Left kidney (tissue), 8 donors: ENCODE measurements around the gene GPR157. TPM values are rescaled to one million over a fixed set of nuclear protein-coding genes. Genes with fewer than 3 reads are reported as not detected.
"Not testable (repeated sequence)": the region's sequence is repeated elsewhere in the genome, so short reads cannot be mapped to it uniquely, and the experiment has no call there.

Source experiments
- DNase-seq: peaks from one replicate; pipeline ENCODE4 v3.0.0-alpha.2; 2013
- long read RNA-seq, 8 donors: transcript quantifications; one replicate each; lab custom pipeline, GENCODE V29; 2026
- polyA plus RNA-seq: library from polyadenylated mRNA; unstranded; fragments of 120-200 nt; gene quantifications from one replicate; pipeline ENCODE4 v1.2.1, GENCODE V29; 2013; ENCODE audit not compliant: insufficient read length

Gene GPR157, protein sequence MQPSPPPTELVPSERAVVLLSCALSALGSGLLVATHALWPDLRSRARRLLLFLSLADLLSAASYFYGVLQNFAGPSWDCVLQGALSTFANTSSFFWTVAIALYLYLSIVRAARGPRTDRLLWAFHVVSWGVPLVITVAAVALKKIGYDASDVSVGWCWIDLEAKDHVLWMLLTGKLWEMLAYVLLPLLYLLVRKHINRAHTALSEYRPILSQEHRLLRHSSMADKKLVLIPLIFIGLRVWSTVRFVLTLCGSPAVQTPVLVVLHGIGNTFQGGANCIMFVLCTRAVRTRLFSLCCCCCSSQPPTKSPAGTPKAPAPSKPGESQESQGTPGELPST
- polyA plus RNA-seq = 1.4 TPM
- long read RNA-seq, donor 1, partial matches to known transcripts = 0 of 1 reads
- long read RNA-seq, donor 1, other reads (novel, unspliced or antisense) = 0 of 1 reads
- long read RNA-seq, donor 2 = 0 reads
- long read RNA-seq, donor 3 = 0 reads
- long read RNA-seq, donor 4 = 0 reads
- long read RNA-seq, donor 5 = 0 reads
- long read RNA-seq, donor 6, partial matches to known transcripts = 0 of 1 reads
- long read RNA-seq, donor 6, other reads (novel, unspliced or antisense) = 0 of 1 reads
- long read RNA-seq, donor 7 = 0 reads
- long read RNA-seq, donor 8 = 0 reads

DNA sequence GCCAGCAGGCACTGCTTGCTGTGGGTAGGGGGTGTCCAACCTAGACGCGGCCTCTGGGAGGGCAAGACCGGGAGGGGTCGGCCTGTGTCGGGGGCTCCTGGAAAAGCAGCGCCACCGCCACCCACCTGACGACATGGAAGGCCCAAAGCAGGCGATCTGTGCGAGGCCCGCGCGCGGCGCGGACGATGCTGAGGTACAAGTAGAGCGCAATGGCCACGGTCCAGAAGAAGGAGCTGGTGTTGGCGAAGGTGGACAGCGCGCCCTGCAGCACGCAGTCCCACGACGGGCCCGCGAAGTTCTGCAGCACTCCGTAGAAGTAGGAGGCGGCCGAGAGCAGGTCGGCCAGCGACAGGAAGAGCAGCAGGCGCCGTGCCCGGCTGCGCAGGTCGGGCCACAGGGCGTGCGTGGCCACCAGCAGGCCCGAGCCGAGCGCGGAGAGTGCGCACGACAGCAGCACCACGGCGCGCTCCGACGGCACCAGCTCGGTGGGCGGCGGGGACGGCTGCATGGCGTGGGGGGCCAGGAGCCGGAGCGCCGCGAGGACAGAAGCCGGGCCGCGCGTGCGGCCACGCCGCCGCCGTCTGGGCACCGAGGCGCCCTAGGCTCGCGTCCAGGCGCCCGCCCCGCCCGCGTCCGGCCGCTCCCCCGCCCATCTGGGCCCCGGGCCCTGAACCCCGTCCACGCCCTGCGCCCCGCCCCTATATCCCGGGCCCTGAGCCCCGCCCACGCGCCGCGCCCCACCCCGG, at the start of gene GPR157:
Gene GPR157 (minus strand): TSS at position 583 of the 746 bp plus-strand sequence. CDS start 75 bp downstream, at position 508.
- no peak for DNase-seq

DNA sequence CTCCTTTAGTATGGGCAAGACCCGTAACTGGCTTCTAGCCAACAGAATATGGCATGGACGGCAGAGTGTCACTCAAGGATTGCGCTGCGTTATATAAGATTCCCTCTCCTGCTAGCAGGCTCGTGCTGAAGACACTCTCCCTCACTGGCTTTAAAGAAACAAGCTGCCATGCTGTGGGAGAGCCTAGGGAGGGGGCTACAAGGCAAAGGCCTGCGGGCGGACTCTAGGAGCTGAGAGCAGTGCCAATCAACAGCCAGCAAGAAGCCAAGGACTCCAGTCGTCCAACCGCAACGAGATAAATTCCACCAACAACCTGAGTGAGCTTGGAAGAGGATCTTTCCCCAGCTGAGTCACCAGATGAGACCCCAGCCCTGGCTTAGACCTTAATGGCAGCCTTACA, 45.9 kb upstream of the GPR157 start:
- no peak for DNase-seq

DNA sequence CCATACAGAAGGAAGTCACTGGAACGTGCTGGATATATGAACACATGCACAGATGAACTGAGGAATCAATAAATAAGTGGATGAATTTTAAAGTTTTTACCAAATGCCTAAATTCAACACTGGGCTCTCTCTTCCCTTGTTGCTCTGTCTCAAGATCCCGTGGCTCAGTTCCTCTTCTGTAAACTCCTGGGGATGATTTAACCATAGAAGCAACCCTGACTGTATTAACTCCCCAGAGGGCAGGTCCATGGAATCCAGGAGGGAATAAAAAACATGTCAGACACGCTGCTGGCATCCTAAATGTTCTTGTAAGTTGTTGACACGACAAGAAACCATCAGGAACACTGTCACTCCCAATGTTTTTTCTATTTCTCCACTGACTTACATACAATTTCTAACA, 45.3 kb upstream of the GPR157 start:
- DNase-seq = no peak

DNA sequence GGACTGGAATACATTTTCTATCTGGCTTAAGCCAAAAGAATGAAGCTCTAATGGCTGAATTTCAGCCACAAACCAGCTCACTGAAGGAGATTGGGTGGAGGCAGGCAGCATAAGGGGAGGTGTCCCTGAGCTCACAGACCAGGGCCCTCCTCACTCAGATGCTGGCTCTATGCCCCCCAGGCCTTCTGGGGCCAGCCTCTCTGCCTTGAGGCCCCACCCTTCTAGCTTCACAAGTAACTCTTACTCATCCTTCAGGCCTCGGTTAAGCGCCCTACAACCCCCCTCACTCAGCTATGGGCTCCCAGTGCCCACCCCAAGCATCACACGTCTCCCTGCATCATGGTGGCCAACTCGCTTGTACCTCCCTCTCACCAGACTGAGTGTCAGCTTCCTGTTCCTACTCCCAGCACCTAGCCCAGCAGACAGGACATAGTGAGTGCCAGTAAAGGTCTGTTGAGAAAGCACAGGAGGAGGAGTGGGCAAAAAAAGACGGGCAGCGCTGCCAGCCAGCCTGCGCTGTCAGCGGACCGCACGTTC, 40.8 kb upstream of the GPR157 start:
- DNase-seq = no peak

DNA sequence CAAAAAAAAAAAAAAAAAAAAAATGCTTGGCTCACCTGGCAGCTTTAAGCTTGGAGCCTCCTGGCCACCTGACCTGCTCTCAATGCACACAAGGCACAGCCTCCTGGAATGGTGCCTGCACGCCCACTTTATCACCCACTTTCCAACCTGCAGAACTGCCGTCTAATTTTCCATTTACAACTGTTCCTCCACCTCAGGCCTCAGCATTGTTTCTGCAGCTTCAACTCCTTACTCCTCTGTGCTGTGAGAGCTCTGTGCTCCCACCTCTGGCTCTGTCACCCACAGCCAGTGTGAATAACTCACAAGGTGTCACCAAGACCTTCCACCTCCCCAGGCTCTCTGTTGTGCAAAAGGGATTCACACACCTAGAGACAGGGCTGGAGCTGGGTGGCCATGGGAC, 38.7 kb upstream of the GPR157 start:
- DNase-seq = no peak

DNA sequence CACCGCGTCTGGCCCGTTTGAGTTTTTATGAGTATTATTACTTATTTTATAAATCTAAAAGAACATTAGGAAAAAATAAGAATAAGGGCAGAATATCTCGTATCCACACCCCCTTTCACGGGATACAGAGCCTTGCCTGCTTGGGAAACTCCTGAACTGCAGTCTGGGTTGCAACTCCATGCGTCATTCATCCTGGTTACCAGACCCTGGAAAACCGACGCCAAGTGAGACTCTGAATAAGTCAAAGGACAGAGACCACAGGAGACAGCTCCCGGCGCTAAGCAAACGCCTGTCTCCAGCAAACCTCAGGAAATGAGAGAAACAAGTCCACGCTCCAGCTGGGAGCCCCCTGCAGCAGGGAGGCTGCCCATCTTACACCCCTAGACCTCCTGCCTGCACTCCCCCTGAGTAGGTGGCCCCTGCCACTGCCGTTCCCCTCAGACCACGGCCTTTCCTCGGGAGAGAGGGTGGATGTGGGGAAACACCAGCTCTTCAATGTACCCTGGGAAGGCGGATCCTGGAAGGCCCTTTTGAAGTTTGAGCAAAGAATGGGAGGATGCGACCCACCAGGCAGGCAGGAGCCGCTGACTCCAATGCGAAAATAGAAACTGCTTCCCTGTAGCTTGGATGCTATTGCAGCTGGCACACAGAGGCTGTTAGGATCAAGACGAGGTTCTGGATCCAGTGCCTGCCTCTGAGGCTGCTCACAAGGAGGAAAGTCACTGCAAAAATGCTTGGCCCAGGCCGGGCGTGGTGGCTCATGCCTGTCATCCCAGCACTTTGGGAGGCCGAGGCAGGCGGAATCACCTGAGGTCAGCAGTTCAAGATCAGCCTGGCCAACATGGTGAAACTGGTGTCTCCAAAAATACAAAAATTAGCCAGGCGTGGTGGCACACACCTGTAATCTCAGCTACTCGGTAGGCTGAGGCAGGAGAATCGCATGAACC, 37.7 kb upstream of the GPR157 start:
- DNase-seq = no peak

DNA sequence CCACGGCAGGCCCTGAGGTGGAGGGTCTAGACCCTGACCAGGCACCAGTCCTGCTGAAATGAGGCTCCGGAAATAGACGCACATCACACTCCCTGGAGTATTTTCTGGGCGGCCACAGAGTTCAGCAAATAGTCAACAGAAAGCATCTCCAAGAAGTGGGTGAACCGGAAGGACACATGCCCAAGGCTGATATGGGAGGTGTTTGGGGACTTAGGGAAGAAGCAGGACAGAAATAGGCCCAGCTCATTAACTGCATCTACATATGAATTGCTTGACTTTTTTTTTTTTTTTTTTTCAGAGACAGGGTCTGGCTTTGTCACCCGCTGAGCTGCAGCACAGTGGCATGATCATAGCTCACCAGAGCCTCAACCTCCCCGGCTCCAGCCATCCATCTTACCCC, 36.5 kb upstream of the GPR157 start:
- DNase-seq = no peak

DNA sequence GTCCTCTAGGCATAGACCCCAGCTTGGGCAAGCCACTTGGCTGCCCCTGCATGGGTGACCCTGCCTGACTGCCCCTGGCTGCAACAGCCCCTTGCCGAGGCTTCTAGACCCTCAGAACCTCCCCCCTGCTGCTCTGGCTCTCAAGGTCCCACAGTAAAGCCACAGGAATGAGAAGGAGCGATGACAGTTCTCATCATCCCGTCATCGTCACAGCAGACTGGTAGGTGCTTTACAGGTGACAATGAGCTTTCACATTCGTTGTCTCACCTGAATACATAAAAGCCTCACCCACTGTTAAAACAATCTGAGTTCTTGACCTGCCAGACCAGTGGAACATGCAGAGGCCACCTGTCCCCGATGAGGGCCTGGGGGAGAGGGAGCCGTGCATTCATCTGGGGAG, 36.0 kb upstream of the GPR157 start:
- DNase-seq = no peak

DNA sequence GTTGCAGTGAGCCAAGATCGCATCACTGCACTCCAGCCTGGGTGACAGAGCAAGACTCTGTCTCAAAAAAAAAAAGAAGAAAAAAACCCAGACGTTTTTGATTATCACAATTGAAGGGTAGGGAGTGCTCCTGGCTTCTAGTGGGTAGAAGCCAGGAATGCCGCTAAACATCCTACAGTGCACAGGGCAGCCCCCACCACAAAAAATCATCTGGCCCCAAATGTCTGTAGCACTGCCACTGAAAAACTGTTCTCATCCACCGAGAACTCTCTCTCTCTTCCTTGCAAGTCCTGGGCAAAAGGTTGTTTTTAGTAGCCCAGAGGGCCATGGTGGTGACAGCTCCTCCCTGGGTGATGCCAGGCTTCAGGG, 35.6 kb upstream of the GPR157 start:
- DNase-seq = no peak

DNA sequence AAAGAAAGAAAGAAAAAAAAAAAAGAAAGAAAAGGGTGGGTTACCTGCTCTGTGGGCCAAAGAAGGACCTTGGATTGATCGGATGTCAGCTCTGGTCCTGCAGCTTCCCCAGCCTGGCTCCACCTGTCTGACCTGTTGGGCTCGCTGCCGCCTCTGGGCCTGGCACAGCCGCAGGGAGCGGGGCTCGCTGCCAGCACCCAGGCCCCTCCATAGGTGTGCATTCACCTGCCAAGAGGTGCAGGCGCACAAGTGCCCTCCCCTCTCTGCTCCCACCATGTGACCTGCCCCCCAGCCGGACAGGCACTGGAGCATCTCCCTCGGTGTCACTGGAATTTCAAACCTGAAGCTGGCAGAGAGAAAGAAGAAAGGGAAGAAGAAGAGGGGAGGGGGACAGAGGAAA, 33.1 kb upstream of the GPR157 start:
- no peak for DNase-seq

DNA sequence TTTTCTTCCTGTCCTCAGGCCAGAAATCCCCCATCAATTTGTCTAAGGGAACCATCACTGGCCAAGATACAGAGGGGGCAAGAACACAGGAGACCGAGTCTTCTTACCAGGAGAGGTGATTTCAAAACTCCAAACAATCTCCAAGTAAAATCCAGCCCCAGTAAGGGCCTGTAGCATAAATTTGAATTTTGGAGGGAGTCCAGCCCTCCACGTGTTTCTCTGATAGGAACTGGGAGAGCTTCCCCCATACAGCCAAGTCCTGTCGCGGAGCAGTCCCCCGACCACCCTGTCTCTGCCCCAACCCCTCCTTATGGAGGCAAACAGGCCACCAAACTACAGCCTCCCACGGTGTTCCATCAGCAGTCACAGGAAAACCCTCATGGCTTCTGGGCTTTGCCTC, 32.4 kb upstream of the GPR157 start:
- DNase-seq = no peak

DNA sequence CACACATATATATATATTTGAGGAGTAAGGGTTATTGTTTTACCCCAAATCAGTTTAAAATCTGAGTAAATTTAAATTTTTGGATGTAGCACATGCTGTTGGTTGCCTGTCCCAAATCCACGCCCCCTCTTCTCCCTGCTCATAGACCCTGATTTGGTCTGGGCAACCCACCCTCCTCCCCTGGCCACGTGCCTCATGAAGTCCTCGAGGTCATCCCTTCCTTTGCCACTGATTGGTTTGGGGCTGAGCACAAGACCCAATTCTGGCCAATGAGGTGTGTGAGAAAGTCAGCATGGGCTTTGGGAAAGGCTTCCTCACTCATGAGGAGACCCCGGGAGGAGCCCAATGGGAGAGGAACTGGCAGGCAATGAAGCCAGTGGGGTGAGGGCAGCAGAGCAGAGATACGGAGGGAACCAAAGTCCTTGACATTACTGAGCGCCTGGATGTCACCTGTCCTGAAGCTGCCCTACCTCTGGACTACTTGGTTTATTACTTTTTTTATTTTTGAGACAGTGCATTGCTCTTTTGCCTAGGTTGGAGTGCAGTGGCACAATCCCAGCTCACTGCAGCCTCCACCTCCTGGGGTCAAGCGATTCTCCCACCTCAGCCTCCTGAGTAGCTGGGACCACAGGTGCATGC, 31.3 kb upstream of the GPR157 start:
- no peak for DNase-seq

DNA sequence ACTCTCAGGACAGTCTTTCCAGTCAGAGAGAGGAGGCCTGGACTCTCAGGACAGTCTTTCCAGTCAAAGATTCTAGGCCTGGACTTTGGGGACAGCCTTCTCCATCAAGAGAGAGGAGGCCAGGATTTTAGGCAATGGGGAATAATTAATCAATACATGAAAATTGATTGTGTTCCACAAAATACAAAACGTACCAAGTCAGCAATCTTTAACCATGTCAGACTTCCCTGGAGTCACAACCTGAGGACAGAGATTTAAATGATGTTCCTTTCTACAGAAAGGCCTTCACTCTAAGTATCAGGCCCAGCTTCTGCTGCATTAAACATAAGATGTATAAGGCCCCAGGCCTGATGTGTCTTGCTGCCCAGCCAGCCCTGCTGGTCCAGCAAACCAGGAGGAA, 27.0 kb upstream of the GPR157 start:
- DNase-seq = no peak

DNA sequence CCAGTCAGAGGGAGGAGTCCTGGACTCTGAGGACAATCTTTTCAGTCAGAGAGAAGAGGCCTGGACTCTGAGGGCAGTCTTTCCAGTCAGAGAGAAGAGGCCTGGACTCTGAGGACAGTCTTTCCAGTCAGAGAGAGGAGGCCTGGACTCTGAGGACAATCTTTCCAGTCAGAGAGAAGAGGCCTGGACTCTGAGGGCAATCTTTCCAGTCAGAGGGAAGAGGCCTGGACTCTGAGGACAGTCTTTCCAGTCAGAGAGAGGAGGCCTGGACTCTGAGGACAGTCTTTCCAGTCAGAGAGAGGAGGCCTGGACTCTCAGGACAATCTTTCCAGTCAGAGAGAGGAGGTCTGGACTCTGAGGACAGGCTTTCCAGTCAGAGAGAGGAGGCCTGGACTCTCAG, 26.5 kb upstream of the GPR157 start:
- not testable (repeated sequence) for DNase-seq

DNA sequence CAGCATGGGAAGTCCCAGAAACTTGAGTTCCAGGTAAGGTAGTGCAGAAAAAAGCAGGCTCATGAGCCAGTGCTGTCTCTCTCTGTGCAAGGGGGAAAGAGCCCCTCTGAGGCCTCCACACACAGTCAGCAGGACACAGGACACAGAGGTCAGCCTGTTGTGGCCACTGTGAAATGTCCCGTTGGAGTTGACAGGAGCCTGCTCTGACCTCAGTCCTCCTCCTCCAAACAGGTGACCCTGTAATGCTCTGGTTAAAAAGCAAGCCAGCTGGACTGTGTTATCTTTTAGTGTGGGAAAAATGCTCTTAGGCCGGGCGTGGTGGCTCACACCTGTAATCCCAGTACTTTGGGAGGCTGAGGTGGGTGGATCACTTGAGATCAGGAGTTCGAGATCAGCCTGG, 24.2 kb upstream of the GPR157 start:
- no peak for DNase-seq

DNA sequence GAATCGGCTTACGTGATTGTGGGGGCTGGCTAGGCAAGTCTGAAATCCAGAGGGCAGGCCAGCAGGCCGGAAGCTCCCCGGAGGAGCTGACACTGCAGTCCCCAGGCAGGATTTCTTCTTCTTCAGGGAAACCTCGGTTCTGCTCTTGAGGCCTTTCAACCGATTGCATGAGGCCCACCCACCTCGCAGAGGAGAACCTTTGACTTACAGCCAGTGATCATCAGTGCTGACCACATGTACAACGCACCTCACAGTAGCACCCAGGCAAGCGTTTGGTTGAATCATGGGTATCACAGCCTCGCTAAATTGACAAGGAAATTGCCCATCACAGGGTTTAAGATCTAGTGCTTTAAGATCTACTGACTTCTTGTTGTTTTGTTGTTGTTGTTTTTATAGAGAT, 23.6 kb upstream of the GPR157 start:
- DNase-seq = no peak

DNA sequence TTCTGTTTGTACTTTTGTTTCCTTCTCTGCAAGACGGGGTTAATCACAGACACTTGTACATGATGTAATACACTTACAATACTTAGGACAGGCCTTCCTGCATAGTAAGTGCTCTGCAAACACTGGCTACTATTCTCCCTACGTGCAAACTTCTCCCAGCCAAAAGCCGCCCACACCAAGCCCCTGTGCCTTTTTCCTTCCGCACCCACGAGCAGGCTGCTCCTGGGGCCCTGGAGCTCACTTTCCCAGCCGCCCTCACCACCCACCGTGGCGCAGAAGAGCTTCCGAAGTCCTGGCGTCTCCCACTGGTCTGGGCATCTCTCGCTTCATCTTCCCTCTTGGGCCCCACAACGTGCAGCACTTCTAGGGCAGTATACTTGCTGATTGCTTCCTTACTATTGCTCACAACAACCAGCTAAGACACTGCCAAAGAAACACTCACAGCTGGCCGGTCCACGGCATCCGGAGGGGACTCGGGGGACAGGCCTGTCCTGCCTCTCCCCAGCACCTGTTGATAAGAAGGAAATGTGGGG, 22.5 kb upstream of the GPR157 start:
- no peak for DNase-seq

DNA sequence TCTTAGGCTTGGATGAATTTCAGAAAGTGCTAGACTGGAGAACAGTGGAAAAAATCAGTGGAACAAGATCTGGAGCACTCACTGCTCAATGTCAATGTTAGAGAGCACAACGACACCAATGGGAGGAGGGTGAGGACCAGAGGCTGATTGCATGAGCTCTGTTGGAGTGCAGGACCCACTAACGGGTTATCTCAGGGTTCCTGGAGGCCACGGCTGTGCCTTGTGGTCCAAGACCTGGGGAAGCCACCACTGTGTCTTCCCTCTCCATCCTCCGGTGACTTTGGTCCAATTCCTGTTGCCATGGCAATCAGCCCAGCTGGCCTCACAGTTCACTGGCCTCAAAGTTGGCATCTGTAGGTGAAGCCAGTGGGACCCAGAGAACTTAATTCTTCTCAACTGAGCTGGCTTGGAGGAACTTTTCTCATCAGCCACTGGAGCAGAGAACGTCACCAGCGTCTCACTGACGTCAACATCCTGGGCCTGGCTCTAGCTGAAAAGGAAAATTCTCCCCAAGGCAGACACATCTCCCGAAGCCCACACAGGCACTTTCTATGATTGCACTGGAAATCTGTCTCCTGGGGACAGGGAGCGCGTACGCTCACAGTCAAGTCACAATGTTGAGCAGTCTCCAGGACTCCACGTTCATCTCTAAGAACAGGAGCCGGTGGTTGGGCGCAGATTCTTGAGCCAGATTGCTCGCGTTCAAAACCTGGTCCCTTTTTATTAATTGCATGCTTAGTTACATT, 21.9 kb upstream of the GPR157 start:
- DNase-seq = no peak

DNA sequence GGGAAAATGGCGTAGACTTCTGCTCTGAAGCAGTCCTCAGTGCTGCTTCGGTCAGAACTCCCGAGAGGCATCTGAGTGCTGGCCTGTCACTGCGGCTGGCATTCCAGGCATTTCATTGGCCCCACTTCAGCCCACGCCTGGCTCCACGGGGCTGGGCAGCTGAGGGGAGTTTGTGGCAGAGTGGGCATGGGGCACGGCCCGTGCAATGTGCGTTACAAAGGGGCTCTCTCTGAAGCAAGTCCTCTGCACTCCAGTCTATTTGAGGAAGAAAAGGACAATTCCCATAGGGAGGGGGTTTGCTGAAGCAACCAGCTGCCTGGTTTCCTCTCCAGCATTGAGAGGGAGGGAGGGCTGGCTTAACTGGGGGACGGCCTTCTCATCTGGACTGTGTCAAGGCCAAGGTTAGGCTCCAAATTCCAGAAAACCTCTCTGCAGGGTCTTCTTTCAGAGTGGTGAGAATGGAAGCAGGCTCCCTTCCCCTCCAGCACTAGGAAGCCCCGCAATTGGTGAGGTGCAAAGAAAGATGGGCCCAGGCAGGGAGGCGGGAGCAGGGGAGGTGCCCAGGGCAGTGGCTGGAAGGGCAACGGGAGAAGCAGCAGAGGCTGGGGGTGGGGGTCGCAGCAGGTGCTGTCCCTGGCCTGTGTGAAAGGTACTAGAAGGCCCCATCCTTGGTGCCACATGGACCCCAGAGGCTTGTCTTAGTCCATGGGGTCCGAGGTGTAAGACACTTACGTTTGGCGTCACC, 21.1 kb upstream of the GPR157 start:
- DNase-seq = no peak
